ENCODE results near the gene MEDAG.

MEDAG gene

GRCh38 chr13:30907121-30907861, 1.2 kb downstream of the MEDAG start:
- TF ChIP-seq, protein P1, sequence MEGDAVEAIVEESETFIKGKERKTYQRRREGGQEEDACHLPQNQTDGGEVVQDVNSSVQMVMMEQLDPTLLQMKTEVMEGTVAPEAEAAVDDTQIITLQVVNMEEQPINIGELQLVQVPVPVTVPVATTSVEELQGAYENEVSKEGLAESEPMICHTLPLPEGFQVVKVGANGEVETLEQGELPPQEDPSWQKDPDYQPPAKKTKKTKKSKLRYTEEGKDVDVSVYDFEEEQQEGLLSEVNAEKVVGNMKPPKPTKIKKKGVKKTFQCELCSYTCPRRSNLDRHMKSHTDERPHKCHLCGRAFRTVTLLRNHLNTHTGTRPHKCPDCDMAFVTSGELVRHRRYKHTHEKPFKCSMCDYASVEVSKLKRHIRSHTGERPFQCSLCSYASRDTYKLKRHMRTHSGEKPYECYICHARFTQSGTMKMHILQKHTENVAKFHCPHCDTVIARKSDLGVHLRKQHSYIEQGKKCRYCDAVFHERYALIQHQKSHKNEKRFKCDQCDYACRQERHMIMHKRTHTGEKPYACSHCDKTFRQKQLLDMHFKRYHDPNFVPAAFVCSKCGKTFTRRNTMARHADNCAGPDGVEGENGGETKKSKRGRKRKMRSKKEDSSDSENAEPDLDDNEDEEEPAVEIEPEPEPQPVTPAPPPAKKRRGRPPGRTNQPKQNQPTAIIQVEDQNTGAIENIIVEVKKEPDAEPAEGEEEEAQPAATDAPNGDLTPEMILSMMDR (IDR thresholded peaks at IDR 0.05; ENCODE audit: extremely low read depth, missing control alignments) = no peak

GRCh38 chr13:30908416-30908980, 2.4 kb downstream of the MEDAG start:
- TF ChIP-seq, protein P1 (IDR thresholded peaks at IDR 0.05; ENCODE audit: extremely low read depth, missing control alignments) = no peak
- no peak for DNase-seq (ENCODE audit: low spot score)

More at GRCh38 chr13:30907121-30907861, 1.2 kb downstream of the MEDAG start:
- DNase-seq (ENCODE audit: low spot score) = no peak

DNA sequence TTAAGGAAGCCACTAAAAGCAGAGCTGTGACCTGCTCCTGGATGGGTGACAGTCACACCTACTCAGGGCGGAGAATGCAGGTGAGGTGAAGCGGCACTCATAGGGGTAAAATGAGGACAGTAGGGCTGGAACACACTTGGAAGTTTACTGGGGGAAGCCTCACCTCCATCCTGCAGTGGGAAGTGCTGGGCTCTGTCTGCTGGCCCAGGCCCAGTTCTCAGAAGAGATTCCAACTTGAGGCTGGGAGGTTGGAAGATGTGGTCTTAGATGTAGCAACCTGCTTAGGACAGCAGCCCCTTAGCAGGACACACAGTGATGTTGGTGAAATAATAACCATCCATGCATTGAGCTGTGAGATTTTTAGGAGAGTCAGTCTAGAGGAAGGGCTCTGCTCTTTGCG, 4.6 kb downstream of the MEDAG start:
- no peak for DNase-seq (ENCODE audit: low spot score)
- TF ChIP-seq, protein P1 (IDR thresholded peaks at IDR 0.05; ENCODE audit: extremely low read depth, missing control alignments) = no peak

DNA sequence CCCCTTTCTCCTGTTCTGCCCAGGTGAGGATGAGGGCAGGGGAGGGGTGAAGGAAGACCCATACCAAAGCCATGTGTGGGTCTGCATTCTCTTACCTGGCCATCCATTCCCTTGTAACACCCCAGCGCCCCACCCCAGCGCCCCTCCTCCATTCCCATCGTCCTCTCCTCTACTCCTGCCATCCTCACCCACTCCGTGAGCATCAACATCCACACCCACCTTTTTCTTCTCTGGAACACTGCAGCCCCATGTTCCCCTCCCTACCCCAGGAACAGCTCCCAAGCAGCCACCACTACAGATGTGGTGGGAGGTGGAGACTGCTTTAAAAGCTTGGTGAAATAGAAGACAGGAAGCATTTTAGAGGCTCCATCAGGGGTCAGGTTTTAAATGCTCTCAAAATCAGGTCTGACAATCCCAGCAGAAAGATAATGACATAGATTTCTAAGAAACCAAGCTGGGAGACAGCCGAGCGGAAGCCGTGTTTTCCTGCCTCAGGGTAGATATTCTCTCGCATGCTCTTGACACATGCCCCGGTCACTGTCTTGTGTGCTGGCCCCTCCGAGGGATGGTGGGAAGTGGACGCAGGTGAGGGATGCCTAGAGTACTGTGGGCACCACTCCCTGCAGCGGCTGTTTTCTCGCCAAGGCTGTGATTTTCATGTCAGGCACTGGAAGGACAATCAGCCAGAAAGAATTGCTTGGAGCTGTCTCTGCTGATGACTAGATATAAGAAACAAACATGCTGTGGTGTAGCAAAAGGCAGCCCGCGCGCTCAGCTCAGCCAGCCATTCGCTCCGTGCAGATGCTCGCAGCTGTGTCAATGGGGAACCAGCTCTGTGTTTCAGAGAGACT, 9.8 kb downstream of the MEDAG start:
- TF ChIP-seq, protein P1 (IDR thresholded peaks at IDR 0.05; ENCODE audit: extremely low read depth, missing control alignments) = no peak
- no peak for DNase-seq (ENCODE audit: low spot score)

GRCh38 chr13:30916991-30917390, 10.9 kb downstream of the MEDAG start:
- TF ChIP-seq, protein P1 (IDR thresholded peaks at IDR 0.05; ENCODE audit: extremely low read depth, missing control alignments) = no peak

GRCh38 chr13:30918662-30919405, 12.8 kb downstream of the MEDAG start:
- TF ChIP-seq, protein P1 (IDR thresholded peaks at IDR 0.05; ENCODE audit: extremely low read depth, missing control alignments) = no peak

More at GRCh38 chr13:30916991-30917390, 10.9 kb downstream of the MEDAG start:
- DNase-seq (ENCODE audit: low spot score) = no peak

More at GRCh38 chr13:30918662-30919405, 12.8 kb downstream of the MEDAG start:
- DNase-seq (ENCODE audit: low spot score) = no peak

Measured in GM20000 (cell line).